Astrocyte of the spinal cord (primary cell): ENCODE results near the gene LRP1-AS.
"Not testable (repeated sequence)": the region's sequence is repeated elsewhere in the genome, so short reads cannot be mapped to it uniquely, and the experiment has no call there.

Source experiments
- DNase-seq: peaks from one replicate; pipeline ENCODE4 v3.0.0; 2011; ENCODE audit warnings: low read depth, low spot score
- H3K4me3 ChIP-seq: 2 replicates; pipeline ENCODE4 v1.5.1; 2011; ENCODE audit warnings: low read depth, mild to moderate bottlenecking, low read length, moderate library complexity
- CTCF ChIP-seq: IDR thresholded peaks from 2 replicates; pipeline ENCODE4 v1.5.1; 2012; ENCODE audit warnings: low read depth, mild to moderate bottlenecking, low read length, inconsistent platforms
- in situ Hi-C: cut with HindIII; loops from 2 replicates; pipeline ENCODE4 v1.10.0; 2017; ENCODE audit warnings: low sequenced_read_pairs

Gene LRP1-AS

GRCh38 chr12:57127726-57128518, 19.5 kb downstream of the LRP1-AS start, which contains the start of gene LRP1:
TSS of gene LRP1 (plus strand) at chr12:57128483. CDS start at chr12:57128965, 482 bp downstream.
- H3K4me3 ChIP-seq, result peak within 1 kb of the TSS; percentile 88
- peak; percentile 83 for DNase-seq
- in situ Hi-C loops, result no loop called here
- TF ChIP-seq CTCF, result no peak

GRCh38 chr12:57127101-57127725, 20.2 kb downstream of the LRP1-AS start:
- DNase-seq, result no peak
- peak overlapping the region; percentile 88 for H3K4me3 ChIP-seq
- in situ Hi-C loops, result no loop called here
- peak; percentile 45 for TF ChIP-seq CTCF

GRCh38 chr12:57126561-57126960, 20.9 kb downstream of the LRP1-AS start:
- no peak for TF ChIP-seq CTCF
- DNase-seq, result no peak
- in situ Hi-C loops, result no loop called here
- no peak overlapping the region for H3K4me3 ChIP-seq

GRCh38 chr12:57126061-57126460, 21.4 kb downstream of the LRP1-AS start:
- TF ChIP-seq CTCF, result no peak
- in situ Hi-C loops, result no loop called here
- DNase-seq, result no peak
- H3K4me3 ChIP-seq, result no peak overlapping the region

- H3K4me3 ChIP-seq, result no peak overlapping the region
- in situ Hi-C loops, result no loop called here
- peak; percentile 66 for DNase-seq
- peak; percentile 93 for TF ChIP-seq CTCF
Measured at GRCh38 chr12:57124261-57124877, 23.1 kb downstream of the LRP1-AS start.

- in situ Hi-C loops, result no loop called here
- no peak overlapping the region for H3K4me3 ChIP-seq
- TF ChIP-seq CTCF, result no peak
- DNase-seq, result no peak
Measured at GRCh38 chr12:57123813-57124212, 23.6 kb downstream of the LRP1-AS start.

GRCh38 chr12:57120718-57121117, 26.7 kb downstream of the LRP1-AS start:
- H3K4me3 ChIP-seq, in situ Hi-C loops, DNase-seq: not testable (repeated sequence)
